GM18868 (cell line): ENCODE measurements around the gene BRICD5.
A peak's percentile ranks its signal among the peaks of the same experiment; 100 is the strongest.
"Not testable (repeated sequence)": the region's sequence is repeated elsewhere in the genome, so short reads cannot be mapped to it uniquely, and the experiment has no call there.

ENCODE experiments used
- ATAC-seq: cut with Tn5 transposase; IDR thresholded peaks from one replicate; pipeline ENCODE4 v1.9.1; 2021; ENCODE audit warnings: mild to moderate bottlenecking, moderate library complexity; ENCODE audit not compliant: unreplicated experiment

BRICD5 gene

GRCh38 chr16:2223221-2223941 is 12.7 kb upstream of the BRICD5 start, which contains the start of gene E4F1:
E4F1 (plus strand) TSS chr16:2223591; CDS start chr16:2223614, 23 bp downstream.
- ATAC-seq, result peak; percentile 94

DNA sequence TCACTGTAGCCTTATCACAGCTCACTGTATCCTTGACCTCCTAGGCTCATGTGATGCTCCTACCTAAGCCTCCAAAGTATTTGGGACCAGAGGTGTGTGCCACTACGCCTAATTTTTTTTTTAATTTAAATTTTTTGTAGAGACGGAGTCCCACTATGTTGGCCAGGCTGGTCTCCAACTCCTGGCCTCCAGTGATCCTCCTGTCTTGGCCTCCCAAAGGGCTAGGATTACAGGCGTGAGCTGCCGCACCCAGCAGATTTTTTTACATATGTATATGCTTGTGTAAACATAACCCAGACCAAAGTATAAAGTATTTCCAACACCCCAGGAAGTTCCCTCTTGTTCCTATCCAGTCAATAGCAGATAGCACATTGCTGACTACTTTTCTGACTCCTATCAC is 5.7 kb upstream of the BRICD5 start:
- ATAC-seq, result no peak

DNA sequence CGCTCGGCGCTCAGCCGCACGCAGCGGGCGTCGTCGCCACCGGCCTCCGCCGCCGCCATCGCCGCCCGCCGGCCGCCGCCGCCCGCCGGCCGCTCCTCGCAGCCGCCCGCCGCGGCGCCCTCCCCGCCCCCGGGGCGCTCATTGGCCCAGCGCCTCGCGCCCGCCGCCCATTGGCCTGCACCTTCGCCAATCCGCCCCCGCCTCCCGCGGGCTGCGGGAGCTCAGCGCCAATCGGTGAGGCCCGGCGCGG is 4.0 kb upstream of the BRICD5 start, which contains the start of gene PGP:
PGP (minus strand) TSS at position 122 of the 250 bp plus-strand sequence; CDS start at position 59, 63 bp downstream.
- ATAC-seq, result peak; percentile 81

GRCh38 chr16:2213817-2214718 is 3.4 kb upstream of the BRICD5 start:
- ATAC-seq, result peak; percentile 11

GRCh38 chr16:2212362-2213324 is 2.0 kb upstream of the BRICD5 start:
- no peak for ATAC-seq

DNA sequence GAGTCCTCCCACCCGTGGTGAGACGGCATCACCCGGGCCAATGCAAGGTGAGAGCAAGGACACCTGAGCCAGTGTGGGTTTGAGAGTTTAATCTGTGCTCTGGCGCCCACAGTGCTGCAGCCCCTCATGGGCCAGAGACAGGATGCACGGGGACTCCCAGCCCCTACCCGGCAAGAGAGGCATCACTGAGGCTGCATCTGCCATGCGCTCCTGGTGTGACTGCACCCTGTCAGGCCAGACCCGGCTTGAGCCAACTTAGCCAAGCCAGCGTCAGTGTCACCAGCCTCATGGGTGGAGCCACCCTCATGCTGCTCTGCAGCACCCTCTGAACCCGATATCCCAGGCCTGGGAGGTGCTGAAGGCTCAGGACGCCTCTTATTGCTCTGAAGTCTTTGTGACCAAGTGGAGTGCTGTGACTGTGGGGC is 1.3 kb upstream of the BRICD5 start:
- ATAC-seq, result no peak

DNA sequence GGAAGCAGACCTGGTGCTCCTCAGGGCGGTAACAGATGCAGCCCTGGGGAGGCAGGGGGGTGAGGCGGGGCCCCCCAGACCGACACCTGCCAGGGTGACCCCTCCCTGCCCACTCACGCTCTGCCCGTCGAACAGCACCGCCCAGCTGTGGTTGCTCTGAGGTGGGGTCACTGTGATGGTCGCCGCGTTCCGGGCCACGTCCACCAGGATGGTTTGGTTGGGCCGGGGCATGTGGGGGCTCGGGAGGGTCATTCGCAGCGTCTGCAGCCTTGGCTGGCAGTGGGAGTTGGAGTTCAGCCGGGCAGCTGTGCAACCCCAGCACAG is 692 bp downstream of the BRICD5 start:
- ATAC-seq, result no peak

GRCh38 chr16:2209258-2210008 is 1.2 kb downstream of the BRICD5 start:
- ATAC-seq, result no peak

- no peak for ATAC-seq
Measured at GRCh38 chr16:2208772-2209171, 1.9 kb downstream of the BRICD5 start.

DNA sequence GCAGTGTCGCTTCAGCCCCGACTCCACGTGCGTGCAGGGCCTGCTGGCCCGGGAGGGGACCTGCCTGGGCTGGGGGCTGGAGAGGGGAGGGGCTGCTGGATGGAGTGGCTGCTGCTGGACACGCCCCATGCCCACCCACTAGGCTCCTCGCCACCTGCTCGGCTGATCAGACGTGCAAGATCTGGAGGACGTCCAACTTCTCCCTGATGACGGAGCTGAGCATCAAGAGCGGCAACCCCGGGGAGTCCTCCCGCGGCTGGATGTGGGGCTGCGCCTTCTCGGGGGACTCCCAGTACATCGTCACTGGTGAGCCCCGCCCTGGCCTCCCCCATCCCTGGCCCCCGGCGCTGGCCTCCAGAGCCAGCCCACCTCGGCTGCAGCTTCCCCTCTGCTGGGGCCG is 2.4 kb downstream of the BRICD5 start:
- no peak for ATAC-seq

GRCh38 chr16:2207872-2208271 is 2.8 kb downstream of the BRICD5 start:
- no peak for ATAC-seq

- no peak for ATAC-seq
Measured at GRCh38 chr16:2206780-2207433, 3.8 kb downstream of the BRICD5 start.

- no peak for ATAC-seq
Measured at GRCh38 chr16:2206420-2206779, 4.3 kb downstream of the BRICD5 start.

DNA sequence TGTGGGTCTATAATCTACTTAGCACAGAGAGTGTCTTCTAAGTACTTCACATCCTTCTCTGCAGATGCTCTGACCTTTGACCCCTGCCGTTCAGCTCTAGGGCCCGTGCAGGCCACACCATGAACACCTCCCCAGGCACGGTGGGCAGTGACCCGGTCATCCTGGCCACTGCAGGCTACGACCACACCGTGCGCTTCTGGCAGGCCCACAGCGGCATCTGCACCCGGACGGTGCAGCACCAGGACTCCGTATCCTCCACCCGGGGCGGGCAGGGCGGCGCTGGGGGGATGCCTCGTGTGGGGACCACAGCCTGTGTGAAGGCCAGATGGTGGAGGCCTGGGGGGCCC is 4.7 kb downstream of the BRICD5 start:
- ATAC-seq, result peak; percentile 13

DNA sequence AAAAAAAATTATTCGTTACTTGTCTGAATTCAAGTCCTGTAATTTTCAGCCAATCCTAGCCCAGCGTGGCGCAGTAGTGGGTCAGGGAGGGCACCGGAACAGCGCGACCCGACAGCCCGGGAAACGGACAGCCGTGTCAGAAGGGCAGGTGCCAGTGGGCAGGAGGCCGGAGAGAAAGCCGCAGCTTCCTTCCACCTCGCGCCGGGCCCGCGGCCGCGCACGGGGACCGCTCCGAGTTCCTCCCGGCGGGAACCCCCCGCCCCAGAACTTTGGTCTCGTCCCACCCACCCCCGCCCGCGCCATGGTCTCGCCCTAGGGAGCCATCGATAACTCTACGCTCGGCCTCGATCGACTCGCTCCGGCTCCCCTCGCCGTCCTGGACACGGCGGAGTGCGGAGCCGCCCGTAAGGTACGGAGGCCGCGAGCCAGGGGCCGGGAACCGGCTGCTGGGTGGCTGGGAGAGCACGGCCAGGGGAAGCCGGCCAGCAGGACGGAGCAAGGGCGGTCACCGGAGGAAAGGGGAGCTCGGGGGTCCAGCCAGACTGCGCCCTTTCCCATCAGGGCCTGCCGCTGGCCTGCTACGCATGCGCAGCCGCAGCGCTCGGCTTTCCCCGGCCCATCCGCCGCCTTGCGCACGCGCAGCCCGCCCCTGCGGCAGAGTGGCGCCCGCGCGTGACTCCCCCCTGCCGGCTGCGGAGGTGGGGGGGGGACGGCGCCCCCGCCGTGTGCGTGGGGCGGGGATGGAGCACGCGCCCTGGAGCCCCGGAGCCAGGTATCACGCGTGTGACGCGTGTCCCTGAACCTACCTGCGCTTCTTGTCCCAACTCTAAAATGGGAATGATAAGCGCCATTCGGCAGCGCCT is 5.3 kb downstream of the BRICD5 start, which contains the start of gene MLST8:
MLST8 (plus strand) TSS at position 351 of the 863 bp plus-strand sequence. CDS start 632 bp downstream, outside the sequence.
- peak; percentile 77 for ATAC-seq

DNA sequence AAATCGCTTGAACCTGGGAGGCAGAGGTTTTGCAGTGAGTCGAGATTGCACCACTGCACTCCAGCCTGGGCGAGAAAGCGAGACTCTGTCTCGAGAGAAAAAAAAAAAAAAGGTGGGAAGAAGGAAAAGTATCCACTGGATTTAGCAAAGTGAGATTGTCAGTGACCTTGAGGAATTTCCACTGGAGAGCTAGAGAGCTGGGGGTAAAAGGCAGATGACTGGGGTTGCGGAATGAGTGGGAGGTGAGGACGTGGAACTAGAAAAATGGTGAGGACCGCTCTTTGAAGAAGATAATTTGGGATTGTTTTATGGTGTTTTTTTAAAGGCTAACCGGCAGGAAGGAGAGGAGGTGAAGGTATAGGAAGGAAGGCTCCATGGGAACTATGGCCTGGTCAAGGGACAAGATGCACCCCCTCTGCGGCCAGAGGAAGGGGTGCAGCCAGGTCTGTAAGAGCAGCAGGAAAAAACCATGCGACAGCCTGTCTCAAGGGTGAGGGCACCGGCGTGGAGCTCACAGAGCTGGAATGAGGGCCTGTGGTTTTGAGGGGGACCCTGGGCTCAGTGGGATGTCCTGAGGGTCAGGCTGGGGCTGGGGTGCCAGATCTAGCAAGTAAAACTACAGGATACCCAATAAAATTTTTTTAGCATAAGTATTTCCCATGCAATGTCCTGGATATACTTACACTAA is 6.1 kb downstream of the BRICD5 start:
- ATAC-seq, result no peak

DNA sequence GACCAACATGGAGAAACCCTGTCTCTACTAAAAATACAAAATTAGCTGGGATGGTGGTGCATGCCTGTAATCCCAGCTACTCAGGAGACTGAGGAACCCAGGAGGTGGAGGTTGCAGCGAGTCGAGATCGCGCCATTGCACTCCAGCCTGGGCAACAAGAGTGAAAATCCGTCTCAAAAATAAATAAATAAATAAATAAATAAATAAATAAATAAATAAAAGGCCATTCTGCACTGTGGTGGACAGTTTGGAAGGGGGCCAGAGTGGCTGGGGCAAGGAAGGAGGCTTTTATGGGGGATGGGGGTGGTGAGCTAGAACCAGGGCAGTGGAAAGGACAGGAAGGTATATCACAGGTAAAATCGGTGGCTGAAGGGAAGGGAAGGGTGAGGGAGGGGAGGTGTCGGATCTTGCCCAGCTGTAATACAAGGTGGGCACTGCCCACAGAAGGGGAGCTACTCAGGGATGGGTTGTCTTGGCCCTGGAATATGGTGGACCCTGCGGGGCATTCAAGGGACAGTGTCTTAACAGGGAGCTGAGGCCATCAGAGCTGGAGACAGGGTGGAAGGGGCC is 7.5 kb downstream of the BRICD5 start:
- not testable (repeated sequence) for ATAC-seq

DNA sequence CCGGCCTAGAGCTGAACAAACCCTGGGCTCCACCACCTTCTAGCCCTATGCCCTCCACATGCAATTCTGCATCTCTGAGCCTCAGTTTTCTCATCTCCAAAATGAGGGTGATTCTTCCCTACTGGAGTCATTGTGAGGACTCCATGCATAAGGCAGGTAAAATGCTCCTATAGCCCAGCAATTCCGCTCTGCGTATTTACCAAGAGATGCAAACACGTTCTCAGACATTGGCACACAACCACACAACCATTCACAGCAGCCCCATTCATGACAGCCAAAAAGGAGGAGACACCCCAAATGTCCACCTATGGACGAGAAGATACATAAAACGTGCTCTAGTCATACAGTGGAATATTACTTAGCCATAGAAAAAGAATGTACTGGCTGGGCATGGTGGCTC is 10.3 kb downstream of the BRICD5 start:
- ATAC-seq, result no peak
